NCI-H2171 treated with DMSO at 0.1 percent for 48 hours (cell line): ENCODE data around the gene SMIM20.
A peak's percentile ranks its signal among the peaks of the same experiment; 100 is the strongest.

Experiments used
- DNase-seq: peaks from one replicate; lab custom pipeline; 2025; lab: John Stamatoyannopoulos, UW

Gene SMIM20

DNA sequence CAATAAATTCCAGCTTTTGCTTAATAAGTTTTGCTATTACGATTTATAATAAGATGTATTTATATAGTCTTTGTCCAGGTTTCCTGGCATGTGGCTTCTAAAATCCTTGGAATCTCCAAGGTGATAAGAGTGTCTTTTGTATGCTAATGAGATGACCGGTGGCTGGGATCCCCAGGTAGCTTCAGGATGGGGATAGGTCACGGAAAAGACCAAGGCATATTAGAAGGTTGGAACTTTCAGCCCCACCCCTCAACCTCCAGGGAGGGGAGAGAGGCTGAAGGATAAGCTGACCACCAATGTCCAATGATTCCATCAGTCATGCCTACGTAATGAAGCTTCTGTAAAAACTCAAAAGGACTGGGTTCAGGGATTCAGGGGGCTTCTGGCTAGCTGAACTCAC is 41.7 kb downstream of the SMIM20 start:
- DNase-seq: no peak

DNA sequence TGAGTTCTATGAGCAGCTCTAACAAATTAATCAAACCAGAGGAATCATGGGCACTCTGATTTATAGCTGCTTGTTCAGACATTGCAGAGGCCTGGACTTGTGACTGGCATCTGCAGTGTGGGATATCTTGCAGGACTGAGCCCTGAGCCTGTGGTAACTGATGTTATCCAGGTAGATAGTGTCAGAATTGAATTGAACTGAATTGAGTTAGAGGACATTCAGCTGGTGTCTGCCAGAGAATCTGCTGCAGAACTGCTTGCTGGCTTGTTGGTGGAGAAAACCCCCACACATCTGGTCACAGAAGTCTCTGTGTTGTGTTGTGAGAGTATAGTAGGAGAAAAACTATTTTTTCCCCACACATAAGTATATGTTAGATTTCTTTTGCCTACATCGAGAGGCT is 42.2 kb downstream of the SMIM20 start:
- DNase-seq: no peak

DNA sequence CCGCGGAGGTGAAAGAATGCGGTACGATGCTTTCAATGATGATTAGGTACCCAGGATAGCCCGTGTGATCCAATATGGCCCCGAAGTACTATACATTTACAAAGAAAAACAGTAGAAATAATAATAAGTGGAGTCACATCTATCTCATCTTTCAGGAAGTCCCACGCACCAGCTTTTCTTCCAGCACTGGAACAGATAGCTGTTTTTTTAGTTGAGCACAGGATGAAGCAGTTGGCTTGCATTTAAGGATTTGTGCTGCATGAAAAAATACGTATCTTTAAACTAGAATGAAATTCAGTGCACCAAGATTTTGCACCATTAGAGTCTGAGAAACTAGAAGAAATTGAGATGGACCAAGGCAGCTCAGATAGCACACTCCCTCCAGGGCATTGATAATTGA is 44.1 kb downstream of the SMIM20 start:
- no peak for DNase-seq

DNA sequence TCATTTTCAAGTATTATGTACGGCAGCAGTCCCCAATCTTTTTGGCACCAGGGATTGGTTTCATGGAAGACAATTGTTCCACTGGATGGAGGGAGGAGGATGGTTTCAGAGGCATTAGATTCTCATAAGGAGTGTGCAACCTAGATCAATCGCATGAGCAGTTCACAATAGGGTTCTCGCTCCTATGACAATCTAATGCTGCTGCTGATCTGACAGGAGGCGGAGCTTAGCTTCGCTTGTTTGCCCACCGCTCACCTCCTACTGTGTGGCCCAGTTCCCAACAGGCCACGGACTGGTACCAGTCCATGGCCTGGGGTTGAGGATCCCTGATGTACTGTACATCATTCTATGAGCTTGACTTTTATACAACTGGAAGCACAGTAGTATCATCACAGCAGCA is 48.4 kb downstream of the SMIM20 start:
- DNase-seq: no peak

DNA sequence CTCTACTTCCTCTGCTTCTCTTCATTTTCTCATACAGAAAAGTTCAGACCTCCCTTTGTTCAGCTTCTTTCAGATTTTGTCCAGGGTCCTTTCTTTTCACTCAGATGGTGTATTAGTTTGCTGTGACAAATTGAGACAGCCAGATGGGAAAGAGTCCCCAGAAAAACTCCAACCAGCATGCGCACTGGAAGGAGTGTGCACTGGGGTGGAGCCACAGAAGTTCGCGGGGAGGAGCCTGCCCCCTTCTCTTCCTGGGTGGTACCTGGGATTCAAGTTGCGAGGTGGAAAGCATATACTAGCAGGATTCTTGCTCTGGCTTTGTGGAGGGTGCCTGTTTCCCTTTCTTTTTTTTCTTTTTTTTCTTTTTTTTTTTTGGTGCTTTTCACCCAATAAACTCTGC is 51.6 kb downstream of the SMIM20 start:
- no peak for DNase-seq

DNA sequence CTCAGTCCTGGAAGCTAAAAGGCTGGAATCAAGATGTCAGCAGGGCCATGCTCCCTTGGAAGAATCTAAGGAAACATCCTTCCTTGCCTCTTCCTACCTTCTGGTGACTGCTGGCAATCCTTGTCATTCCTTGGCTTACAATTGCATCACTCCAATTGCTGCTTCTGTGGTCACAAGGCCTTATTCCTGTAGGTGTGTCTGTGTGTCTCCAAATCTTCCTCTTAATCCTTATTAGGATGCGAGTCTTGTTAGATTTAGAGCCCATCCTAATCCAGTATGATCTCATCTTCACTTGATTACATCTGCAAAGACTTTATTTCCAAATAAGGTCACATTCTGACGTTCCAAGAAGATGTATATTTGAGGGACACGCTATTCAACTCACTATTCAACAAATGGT is 52.2 kb downstream of the SMIM20 start:
- DNase-seq: no peak

DNA sequence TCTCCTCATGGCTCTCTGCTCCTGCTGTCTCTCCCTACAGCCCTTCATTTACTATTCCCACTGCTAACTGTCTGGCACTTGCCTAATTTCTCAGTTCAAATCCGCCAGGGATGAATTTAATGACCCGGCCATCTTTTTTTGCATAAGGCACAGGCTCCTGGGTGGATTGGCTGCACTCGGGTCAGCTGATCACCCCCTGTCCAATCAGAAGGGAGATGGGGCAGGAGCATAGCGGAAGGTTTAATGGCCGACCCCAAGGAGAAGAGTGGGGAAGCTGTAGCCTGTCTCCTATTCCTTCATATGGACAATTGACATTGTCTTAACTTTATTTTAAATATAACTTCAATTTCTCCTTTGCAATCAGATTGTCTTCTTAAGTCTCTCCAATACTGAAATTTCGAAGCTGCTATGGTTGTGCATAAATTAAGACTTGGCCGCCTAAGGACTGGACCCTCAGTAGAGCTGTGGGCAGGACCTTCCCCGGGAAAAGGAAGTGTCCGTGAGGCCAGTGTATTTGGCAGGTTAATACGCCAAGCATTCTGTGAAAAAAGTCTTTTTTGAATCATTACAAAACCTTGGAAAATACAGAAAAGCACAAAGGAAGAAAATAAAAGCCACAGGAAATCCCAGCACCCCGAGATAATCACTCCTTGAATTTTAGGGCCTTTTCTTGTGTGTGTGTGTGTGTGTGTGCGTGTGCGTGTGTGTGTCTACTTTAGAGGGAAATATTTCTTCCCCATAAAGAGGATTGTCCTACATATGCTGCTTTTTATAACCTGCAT is 55.5 kb downstream of the SMIM20 start:
- no peak for DNase-seq

DNA sequence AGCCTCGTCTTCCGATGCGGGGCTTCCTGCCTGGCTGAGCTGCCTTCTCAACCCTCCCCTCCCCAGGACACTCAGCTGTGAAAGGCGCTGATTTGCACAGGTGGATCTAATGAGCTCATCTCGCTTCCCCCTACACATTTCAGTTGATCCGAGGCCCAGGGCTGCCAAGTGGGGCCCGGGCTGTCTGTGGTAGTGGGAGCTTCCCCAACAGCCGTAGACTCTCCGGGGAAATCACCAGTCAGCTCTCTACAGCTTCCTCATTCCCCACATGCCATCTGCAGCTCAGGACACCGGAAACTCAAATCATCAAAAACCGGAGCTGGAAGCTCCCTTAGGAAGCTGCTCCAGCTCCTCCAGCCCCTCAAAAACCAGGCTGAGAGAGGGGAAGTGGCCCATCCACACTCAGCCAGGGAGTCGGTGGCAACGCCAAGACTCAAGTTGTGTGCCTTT is 56.2 kb downstream of the SMIM20 start:
- DNase-seq: peak; percentile 25

DNA sequence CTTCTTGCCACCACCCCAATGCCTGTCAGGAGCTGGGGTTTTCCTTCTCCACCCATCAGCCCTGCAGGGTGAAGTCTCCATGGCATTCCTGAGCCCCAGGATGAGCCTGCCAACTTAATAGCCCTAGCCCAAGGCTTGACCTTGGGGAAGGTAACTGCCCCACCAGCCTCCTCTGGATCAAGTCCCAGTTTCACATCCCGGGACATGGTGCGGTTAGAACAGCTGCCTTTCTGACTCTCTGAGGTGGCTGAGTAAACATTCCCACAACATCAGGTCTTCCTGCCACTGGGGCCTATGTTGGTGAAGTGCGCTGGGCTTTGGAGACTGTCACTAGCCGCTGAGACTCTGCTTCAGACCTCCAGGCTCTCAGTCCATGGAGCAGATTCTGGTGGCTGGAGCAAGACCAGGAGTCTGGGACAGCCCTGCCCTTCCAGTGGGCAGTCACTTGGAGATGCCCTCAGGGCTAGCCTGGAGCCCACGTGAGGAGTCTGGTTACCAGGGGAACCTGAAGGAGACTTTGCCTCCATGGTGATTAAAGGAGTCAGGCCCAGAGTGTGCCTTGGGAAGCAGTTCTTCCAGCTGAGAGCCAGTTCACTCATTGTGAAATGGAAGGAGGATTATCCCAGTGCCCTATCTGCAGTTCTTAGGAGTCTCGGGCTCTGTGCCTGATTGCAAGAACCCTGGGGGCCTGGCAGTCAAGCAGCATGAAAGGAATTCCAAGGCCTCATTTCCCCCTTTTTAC is 56.8 kb downstream of the SMIM20 start:
- no peak for DNase-seq

DNA sequence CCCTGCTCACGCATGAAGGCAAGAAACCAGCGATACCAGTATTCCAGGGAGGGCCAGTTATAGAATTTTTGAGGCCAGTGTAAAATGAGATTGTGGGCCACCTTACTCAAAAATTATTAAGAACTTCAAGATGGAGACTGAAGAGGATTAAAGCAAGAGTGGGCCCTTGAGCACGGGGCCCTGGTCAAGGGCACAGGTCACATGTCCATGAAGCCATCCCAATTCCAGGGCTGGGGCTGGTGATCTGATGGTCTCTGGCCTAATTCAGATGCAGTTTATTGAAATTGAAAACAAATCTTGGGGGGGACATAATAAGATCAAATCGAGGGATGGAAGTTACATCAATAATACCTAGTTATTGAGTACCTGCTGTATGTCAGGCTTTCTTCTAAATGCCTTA is 58.3 kb downstream of the SMIM20 start:
- no peak for DNase-seq

DNA sequence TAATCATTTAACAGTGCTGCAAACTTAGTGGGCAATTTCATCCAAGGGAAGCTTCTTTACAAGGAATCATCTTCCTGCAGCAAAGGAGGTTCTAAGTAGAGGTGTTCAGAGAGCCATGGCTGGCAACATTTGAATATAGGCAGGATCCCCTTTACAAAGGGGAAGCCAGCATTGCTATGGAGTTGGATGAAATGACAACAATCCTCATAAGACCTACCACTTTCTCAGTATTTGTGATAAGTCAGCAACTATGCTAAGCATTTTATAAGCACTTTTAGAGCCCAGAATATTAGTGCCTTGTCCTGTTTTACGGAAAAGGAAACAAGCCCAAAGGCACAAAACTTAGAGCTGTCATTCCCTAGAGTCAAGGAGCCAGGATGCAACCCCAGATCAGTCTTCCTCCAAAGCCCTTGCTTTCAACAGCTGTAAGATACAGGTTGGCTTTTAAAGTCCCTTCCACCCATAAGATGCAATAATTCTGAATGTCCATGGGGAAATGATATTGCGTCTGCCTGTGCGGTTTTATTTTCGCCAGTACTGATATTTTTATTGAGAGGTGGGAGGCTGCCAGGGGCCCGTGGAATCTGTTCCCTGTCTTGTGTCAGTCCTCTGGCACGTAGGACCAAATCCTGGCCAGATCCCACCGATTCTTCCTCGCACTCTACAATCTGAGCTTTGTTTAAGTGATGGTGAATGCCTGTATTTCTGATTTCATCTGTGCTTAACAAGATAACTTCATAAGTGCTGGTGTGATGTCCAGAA is 59.1 kb downstream of the SMIM20 start:
- DNase-seq: no peak

DNA sequence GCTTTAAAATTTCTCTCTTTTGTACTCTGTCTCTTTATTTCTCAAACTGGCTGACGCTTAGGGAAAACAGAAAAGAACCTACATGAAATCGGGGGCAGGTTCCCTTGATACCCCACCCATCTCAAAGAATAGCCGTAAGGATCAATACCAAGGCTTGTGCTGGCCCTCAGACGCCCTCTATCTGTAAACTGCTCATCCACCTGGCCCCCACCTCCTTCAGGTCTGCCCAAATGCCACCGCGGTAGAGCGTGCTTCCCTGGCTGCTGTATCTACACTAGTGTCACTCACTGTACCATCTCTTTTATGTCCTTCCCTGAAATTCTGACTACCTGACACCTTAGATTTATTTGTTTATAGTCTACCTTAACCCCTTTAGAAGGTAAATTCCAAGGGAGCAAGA is 62.8 kb downstream of the SMIM20 start:
- no peak for DNase-seq

DNA sequence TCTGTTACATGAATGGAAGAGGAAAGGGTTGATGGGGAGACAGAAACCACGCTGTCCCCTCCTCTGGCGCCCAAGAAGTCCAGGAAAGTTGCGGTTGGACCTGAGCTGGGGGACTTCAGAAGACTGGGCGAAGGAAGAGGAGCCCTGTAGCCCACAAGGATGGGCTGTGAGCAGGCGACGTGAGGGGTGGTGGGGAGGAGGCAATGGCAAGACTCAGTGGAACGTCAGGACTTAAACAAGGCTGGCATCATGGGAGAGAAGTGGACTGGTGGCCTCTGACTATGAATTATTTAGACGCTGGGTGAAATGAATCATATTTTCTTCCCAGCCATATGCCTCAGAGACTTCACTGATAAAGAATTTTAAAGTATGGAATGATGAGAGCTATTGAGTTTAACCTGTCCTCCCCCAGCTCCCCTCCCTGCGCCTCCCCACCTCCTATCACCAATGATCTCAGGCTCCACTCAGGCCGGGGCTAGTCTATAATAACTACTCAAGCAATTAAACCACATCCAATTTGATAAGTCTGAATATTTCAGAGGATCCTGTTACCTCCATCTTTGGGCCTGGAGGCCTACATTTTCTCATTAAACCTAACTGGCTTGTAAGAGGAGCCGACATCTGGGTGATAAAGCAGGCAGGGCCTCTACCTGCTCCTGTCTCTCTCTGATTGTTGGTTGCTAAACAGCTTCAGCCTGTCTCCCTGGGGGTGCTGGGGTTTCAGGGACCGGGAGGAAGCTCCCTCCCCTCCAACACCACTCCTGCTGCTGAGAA is 63.6 kb downstream of the SMIM20 start:
- DNase-seq: no peak

DNA sequence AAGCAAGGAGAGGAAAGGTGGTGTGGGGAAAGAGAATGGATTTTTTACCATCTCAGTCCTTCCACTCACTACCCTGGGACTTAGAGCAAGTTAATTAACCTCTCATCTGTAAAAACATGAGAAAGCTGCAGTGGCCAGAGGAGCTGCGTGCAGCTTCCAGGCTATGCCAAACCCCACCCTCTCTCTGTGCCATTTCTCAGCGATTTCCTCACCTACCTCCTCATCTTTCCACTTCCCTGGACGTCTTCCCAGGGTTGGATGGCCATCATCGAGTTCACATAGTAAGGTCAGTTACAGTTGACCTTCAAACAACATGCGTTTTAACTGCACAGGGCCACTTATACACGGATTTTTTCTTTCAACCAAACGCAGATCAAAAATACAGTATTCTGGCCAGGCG is 64.3 kb downstream of the SMIM20 start:
- DNase-seq: no peak
